IPS DF 6.9 (cell line): ENCODE data around the gene SPC25.
"Not testable (repeated sequence)": the region's sequence is repeated elsewhere in the genome, so short reads cannot be mapped to it uniquely, and the experiment has no call there.

ENCODE experiments used
- DNase-seq: peaks from one replicate; pipeline ENCODE4 v3.0.0-alpha.2; 2013; ENCODE audit warnings: low read depth, low spot score
- H3K27ac ChIP-seq: one replicate; pipeline ENCODE4 v1.5.1; 2013; ENCODE audit warnings: low read length, control low read depth
- H3K27me3 ChIP-seq: 2 replicates; pipeline ENCODE4 v1.6.1; 2013; ENCODE audit warnings: mild to moderate bottlenecking, low read length; ENCODE audit not compliant: control insufficient read depth, insufficient read depth
- H3K36me3 ChIP-seq: 2 replicates; pipeline ENCODE4 v1.6.1; 2013; ENCODE audit warnings: low read length; ENCODE audit not compliant: control insufficient read depth, insufficient read depth
- H3K4me1 ChIP-seq: 2 replicates; pipeline ENCODE4 v1.6.1; 2013; ENCODE audit warnings: low read length; ENCODE audit not compliant: control insufficient read depth, insufficient read depth
- H3K4me3 ChIP-seq: 2 replicates; pipeline ENCODE4 v1.5.1; 2013; ENCODE audit warnings: mild to moderate bottlenecking, low read length
- H3K9me3 ChIP-seq: 2 replicates; pipeline ENCODE4 v1.6.1; 2013; ENCODE audit warnings: low read length, inconsistent platforms; ENCODE audit not compliant: control insufficient read depth, insufficient read depth
- WGBS: extraction: QIAGEN DNeasy Blood & Tissue Kit; methylation state at CpG from one replicate; pipeline ENCODE4 v1.1.7; 2013; ENCODE audit warnings: mixed read lengths, missing lambda C conversion rate; ENCODE audit not compliant: insufficient read length, insufficient coverage; 5-methylcytosine and 5-hydroxymethylcytosine counted together

The SPC25 gene

DNA sequence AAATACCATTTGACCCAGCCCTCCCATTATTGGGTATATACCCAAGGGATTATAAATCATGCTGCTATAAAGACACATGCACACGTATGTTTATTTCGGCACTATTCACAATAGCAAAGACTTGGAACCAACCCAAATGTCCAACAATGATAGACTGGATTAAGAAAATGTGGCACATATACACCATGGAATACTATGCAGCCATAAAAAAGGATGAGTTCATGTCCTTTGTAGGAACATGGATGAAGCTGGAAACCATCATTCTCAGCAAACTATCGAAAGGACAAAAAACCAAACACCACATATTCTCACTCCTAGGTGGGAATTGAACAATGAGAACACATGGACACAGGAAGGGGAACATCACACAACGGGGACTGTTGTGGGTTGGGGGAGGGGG is 19.4 kb downstream of the SPC25 start:
- not testable (repeated sequence) for H3K9me3 ChIP-seq, H3K27me3 ChIP-seq, H3K27ac ChIP-seq, H3K4me3 ChIP-seq, DNase-seq, H3K4me1 ChIP-seq, H3K36me3 ChIP-seq
- no CpG with 5 or more reads among the region's 4 CpGs for WGBS

DNA sequence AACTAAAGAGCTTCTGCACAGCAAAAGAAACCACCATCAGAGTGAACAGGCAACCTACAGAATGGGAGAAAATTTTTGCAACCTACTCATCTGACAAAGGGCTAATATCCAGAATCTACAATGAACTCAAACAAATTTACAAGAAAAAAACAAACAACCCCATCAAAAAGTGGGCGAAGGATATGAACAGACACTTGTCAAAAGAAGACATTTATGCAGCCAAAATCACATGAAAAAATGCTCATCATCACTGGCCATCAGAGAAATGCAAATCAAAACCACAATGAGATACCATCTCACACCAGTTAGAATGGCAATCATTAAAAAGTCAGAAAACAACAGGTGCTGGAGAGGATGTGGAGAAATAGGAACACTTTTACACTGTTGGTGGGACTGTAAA is 19.9 kb downstream of the SPC25 start:
- not testable (repeated sequence) for H3K4me1 ChIP-seq, H3K27me3 ChIP-seq, H3K9me3 ChIP-seq, H3K36me3 ChIP-seq, DNase-seq, H3K4me3 ChIP-seq, H3K27ac ChIP-seq
- WGBS = no CpG with 5 or more reads among the region's 1 CpG

DNA sequence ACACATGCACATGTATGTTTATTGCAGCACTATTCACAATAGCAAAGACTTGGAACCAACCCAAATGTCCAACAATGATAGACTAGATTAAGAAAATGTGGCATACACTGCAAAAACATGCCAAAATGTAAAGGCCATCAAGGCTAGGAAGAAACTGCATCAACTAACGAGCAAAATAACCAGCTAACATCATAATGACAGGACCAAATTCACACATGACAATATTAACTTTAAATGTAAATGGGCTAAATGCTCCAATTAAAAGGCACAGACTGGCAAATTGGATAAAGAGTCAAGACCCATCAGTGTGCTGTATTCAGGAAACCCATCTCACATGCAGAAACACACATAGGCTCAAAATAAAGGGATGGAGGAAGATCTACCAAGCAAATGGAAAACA is 23.1 kb downstream of the SPC25 start:
- not testable (repeated sequence) for H3K36me3 ChIP-seq, DNase-seq
- no CpG with 5 or more reads among the region's 1 CpG for WGBS

DNA sequence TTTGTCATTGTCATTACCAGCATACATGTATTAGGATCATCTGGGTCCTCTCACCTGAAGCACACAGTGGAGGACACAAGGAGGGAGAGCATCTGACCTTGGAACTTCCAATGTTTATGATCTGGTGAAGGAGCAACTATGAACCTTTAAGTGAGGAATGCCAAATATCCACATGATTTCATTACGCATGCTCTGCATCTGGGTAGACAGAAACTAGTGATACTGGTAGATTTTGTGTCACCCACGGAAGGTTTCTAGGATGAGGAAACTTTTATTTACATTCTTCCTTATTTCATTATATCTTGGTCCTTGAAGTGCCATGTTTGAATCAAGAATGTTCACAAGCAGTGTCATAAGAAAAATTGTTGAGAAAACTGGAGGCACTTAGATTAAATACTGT is 32.1 kb downstream of the SPC25 start:
- H3K4me1 ChIP-seq = no peaks in the 10 kb centered on the region
- no peak for DNase-seq
- no peaks in the 10 kb centered on the region for H3K27me3 ChIP-seq
- no peak overlapping the region for H3K4me3 ChIP-seq
- H3K9me3 ChIP-seq = no peaks in the 10 kb centered on the region
- no peak overlapping the region for H3K27ac ChIP-seq
- WGBS = no CpG with 5 or more reads among the region's 2 CpGs
- peaks cover 2% of the 10 kb centered on the region; the same call in 1 of the 2 replicates for H3K36me3 ChIP-seq

More for the DNA sequence above, 23.1 kb downstream of the SPC25 start:
- not testable (repeated sequence) for H3K4me1 ChIP-seq, H3K27me3 ChIP-seq, H3K9me3 ChIP-seq, H3K4me3 ChIP-seq, H3K27ac ChIP-seq

DNA sequence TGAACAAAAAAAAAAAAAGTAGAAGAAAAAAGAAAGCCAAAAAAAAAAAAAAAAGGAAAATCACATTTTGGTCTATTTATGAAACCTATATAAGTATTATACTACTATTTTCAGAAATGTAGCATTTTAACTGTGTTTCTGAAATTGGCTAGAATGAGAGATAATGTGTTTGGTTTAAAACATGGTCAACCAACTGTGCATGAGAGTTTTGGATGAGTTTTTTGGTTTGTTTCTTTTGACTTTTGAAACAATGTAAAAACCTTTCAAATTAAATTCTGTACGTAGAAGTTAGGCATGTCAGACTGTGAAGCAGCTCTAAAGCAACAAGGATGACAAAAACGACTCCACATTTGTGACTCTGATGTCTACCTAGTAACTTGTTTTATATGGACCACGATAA is 34.6 kb downstream of the SPC25 start:
- Histone ChIP-seq H3K27me3 (no peaks in the 10 kb centered on the region), H3K4me3 (no peak overlapping the region), H3K4me1 (no peaks in the 10 kb centered on the region), H3K27ac (no peak overlapping the region), H3K36me3 (peaks cover 2% of the 10 kb centered on the region; the same call in 1 of the 2 replicates), H3K9me3 (no peaks in the 10 kb centered on the region)
- no peak for DNase-seq
- no CpG with 5 or more reads among the region's 3 CpGs for WGBS

DNA sequence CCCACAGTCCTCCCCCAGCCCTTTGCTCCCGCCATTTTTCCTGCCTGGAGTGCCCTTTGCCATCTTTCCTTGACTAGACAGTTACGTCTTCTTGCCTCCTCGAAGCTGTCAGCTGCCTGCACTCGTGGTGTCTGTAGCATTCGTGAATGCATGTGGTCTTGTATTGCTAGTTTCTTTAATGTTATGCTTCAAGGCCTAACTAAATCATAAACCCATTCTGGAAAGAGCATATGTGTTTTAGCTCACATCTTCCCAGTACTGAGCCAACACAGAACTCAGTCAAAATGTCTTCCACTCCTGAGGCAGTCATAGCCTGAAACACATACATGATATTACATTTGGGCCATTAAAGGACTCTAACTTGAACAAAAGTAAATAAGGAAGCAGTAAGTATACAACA is 35.6 kb downstream of the SPC25 start:
- Histone ChIP-seq H3K9me3 (no peaks in the 10 kb centered on the region), H3K27ac (no peak overlapping the region), H3K4me1 (no peaks in the 10 kb centered on the region), H3K4me3 (no peak overlapping the region), H3K27me3 (no peaks in the 10 kb centered on the region), H3K36me3 (peaks cover 2% of the 10 kb centered on the region; the same call in 1 of the 2 replicates)
- DNase-seq = no peak
- WGBS = no CpG with 5 or more reads among the region's 5 CpGs

DNA sequence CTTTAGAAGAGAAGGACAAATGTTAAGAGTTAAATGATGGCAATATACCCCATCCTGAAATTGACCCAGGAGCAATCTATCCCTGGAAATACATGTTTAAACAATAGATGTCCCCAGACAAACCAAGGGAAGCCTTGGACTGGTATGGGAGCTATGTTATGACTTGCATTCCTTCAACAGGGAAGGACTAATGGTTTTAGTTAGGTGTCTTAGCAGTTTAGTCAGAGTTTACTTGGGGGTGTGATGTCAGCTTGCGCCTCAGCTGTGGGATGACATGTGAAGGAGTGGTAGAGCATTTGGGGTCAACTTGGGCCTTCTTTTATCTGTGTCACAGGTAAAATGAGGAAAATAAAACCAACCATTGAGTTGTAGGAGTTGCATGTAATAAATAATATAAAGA is 36.8 kb downstream of the SPC25 start:
- H3K4me1 ChIP-seq = no peaks in the 10 kb centered on the region
- no CpG with 5 or more reads among the region's 1 CpG for WGBS
- peaks cover 2% of the 10 kb centered on the region; the same call in 1 of the 2 replicates for H3K36me3 ChIP-seq
- H3K27me3 ChIP-seq = no peaks in the 10 kb centered on the region
- DNase-seq = no peak
- H3K27ac ChIP-seq = no peak overlapping the region
- no peak overlapping the region for H3K4me3 ChIP-seq
- H3K9me3 ChIP-seq = no peaks in the 10 kb centered on the region

DNA sequence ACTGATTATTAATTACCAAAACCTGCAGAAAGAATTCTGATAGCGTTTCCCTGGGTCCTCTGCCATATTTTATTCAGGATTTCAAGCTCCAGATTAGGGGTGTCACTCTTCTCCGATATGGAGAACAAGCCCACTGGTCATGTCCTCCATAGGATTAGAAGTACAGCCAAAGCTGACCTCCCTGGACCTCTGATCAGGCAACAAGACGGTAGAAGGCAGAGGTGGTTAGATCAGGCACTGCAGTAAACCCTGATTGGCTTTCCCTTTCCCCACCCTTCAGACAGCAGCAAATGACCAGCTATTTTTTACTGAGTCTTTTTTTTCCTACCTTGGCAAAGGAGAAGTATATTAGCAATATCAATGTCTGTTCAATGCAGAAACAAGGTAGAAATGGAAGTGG is 37.7 kb downstream of the SPC25 start:
- no peak for DNase-seq
- Histone ChIP-seq H3K4me3 (no peak overlapping the region), H3K9me3 (no peaks in the 10 kb centered on the region), H3K27ac (no peak overlapping the region), H3K27me3 (no peaks in the 10 kb centered on the region), H3K36me3 (no peaks in the 10 kb centered on the region), H3K4me1 (no peaks in the 10 kb centered on the region)
- WGBS = no CpG with 5 or more reads among the region's 3 CpGs

DNA sequence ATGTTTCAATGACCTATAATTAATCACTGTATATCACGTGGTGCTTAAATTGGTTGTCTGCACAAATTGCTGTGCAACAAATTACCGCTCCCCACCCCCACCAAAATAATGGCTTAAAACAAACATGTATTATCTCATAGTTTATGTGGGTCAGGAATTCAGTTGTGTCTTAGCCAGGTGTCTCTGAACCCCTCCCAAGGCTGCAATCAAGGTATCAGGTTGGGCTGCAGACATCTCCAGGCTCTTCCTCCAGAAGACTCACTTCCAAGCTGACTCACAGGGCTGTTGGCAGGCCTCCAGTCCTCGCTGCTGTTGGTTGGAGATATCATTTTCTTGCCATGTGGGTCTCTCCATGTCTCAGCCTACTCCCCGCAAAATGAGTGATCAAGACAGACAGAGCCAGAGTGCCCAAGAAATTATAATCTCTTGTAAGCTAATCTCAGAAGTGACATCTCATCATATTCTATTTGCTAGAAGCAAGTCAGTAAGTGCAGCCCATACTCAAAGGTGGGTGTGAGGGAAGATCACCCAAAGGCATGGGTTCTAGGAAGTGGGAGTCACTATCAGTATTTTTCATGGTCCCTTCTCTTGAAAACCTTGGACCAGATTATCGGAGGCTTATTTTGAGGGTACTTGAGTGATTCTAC is 38.4 kb downstream of the SPC25 start:
- Histone ChIP-seq H3K4me3 (no peak overlapping the region), H3K27ac (no peak overlapping the region), H3K9me3 (no peaks in the 10 kb centered on the region), H3K27me3 (no peaks in the 10 kb centered on the region), H3K4me1 (no peaks in the 10 kb centered on the region), H3K36me3 (no peaks in the 10 kb centered on the region)
- WGBS = no CpG with 5 or more reads among the region's 5 CpGs
- no peak for DNase-seq

DNA sequence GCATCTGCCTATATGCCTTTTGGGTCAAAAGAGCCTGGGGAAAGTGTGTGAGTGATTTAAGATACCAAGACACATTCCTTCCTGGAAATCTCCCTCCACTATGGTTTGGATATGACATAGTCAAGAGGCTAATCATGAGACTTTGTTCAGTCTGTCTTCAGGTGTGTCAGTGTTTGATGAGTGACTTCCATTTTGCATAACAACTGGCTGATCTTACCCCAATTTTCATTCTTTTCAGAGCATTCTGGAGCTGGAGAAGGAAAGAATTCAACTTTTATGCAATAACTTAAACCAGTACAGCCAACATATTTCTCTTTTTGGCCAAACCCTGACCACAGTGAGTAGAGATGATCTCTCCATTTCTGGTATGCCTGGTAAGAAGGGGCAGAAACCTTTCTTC is 39.4 kb downstream of the SPC25 start:
- DNase-seq = no peak
- Histone ChIP-seq H3K36me3 (no peaks in the 10 kb centered on the region), H3K4me3 (no peak overlapping the region), H3K27me3 (no peaks in the 10 kb centered on the region), H3K4me1 (no peaks in the 10 kb centered on the region), H3K9me3 (no peaks in the 10 kb centered on the region), H3K27ac (no peak overlapping the region)

DNA sequence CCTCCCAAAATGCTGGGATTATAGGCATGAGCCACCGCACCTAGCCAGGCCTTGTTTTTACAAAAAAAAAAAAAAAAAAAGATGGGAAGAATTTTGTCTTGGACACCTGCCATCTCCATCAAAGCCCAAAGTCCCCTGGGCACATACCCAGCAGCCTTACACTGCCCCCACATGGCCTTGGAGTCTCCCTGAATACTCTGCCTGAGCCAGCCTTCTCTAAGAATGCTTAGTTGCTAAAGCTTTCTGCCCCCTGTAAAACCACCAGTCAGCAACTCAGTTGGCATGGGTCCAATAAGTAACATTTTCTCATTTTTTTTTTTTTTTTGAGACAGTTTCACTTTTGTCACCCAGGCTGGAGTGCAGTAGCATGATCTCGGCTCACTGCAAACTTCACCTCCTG is 40.6 kb downstream of the SPC25 start:
- Histone ChIP-seq H3K4me1 (no peaks in the 10 kb centered on the region), H3K27me3 (no peaks in the 10 kb centered on the region), H3K36me3 (no peaks in the 10 kb centered on the region), H3K9me3 (no peaks in the 10 kb centered on the region), H3K27ac (no peak overlapping the region), H3K4me3 (no peak overlapping the region)
- WGBS = no CpG with 5 or more reads among the region's 2 CpGs
- DNase-seq = peak; percentile 11
